Gastrocnemius medialis (tissue), 4 donors: ENCODE results near the gene ERFL. TPM values are rescaled to one million over a fixed set of nuclear protein-coding genes. Genes with fewer than 3 reads are reported as not detected.

Experiments
- ATAC-seq, 2 donors: fragments of 150-250 bp; one replicate each; pipeline ENCODE4 v1.9.1; 2016
- DNase-seq, 2 donors: peaks; one replicate each; pipeline ENCODE4 v3.0.0-alpha.2; 2019
- H3K27ac ChIP-seq, 4 donors: fragments of 200-600 bp; sonication (generic); 1 replicate in 1 of 4; 2 replicates in 3 of 4; pipeline ENCODE4 v1.5.1; 2016 to 2018; ENCODE audit warnings: mild to moderate bottlenecking in 2 of 4, moderate library complexity in 1 of 4
- H3K27me3 ChIP-seq, 3 donors: fragments of 200-600 bp; sonication (generic) in 2 of 3; 1 replicate in 1 of 3; 2 replicates in 2 of 3; pipeline versions ENCODE4 v1.5.1 to v1.6.0; 2016 to 2019; ENCODE audit warnings: mild to moderate bottlenecking in 1 of 3, moderate library complexity in 1 of 3
- H3K36me3 ChIP-seq, 2 donors: fragments of 200-600 bp; sonication (generic) in 1 of 2; one replicate each; pipeline ENCODE4 v1.5.1; 2017 to 2018
- H3K4me1 ChIP-seq, 2 donors: fragments of 200-600 bp; sonication (generic) in 1 of 2; one replicate each; pipeline ENCODE4 v1.5.1; 2016 to 2017; ENCODE audit warnings: mild to moderate bottlenecking in 2 of 2
- H3K4me3 ChIP-seq, 4 donors: fragments of 200-600 bp; sonication (generic) in 3 of 4; 1 replicate in 1 of 4; 2 replicates in 3 of 4; pipeline ENCODE4 v1.5.1; 2016 to 2019; ENCODE audit warnings: mild to moderate bottlenecking in 2 of 4
- H3K9me3 ChIP-seq, 3 donors: fragments of 200-600 bp; sonication (generic) in 2 of 3; 1 replicate in 1 of 3; 2 replicates in 2 of 3; pipeline ENCODE4 v1.5.1; 2016 to 2019
- POLR2A ChIP-seq, 2 donors: fragments of 450-650 bp; IDR thresholded peaks; one replicate each; pipeline ENCODE4 v1.6.1; 2017; ENCODE audit warnings: antibody characterized with exemption in 2 of 2, mild to moderate bottlenecking in 2 of 2, moderate library complexity in 2 of 2
- in situ Hi-C, 4 donors: fragments of 200-750 bp; cut with MboI; loops; one replicate each; pipeline versions ENCODE4 v1.15.0 to v1.8.0; 2017; ENCODE audit warnings: low sequenced_read_pairs in 4 of 4
- intact Hi-C: fragments of 100-400 bp; cut with DNase I; formaldehyde crosslinking; loops from one replicate; pipeline ENCODE4 v1.15.1; 2023; ENCODE audit warnings: low total_unique reads
- total RNA-seq, 4 donors: library from RNA; depleted of rRNA; stranded (reverse); fragments of >200 nt; gene quantifications; one replicate each; pipeline versions ENCODE4 v1.1.0 to v1.2.3, GENCODE V29; 2016
- TF ChIP-seq, protein P1 (sequence below), 5 experiments: fragments of 450-650 bp in 3 of 5; fragments of 200-600 bp in 2 of 5; sonication (generic) in 2 of 5; IDR thresholded peaks in 4 of 5; conservative IDR thresholded peaks in 1 of 5; 1 replicate in 4 of 5; 2 replicates in 1 of 5; pipeline ENCODE4 v1.5.1; 2016 to 2019; ENCODE audit warnings: antibody characterized with exemption in 5 of 5, mild to moderate bottlenecking in 3 of 5, moderate library complexity in 3 of 5

Gene ERFL
- total RNA-seq, 4 donors from 2014 or later, result not detected

DNA sequence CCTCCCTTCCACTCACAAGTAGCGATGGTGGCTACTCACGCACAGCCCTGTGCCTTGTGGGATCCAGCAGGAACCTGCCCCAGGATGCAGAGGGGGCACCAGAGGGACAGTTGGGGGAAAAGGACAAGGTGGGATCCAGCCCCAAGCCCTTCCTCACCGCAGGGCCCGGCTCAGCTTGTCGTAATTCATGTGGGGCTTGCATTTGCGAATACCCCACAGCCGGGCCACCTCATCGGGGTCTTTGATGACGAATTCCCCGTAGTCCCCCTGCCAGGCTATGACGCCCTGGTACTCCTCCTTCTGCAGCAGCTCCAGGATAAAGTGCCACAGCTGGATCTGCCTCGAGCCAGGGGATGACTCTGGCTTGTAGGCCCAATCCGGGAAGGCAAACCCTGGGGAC lies 18.5 kb downstream of the ERFL start:
- Histone ChIP-seq H3K27me3 (peaks cover 24 to 38% (median 34%) of the 10 kb centered on the region in 3 donors), H3K4me1 (no peaks in the 10 kb centered on the region), H3K4me3 (no peak overlapping the region), H3K9me3 (no peaks in the 10 kb centered on the region), H3K36me3 (peaks cover 0 to 16% of the 10 kb centered on the region in 2 donors), H3K27ac (no peak overlapping the region)
- ATAC-seq, result no peak
- TF ChIP-seq, protein P1, sequence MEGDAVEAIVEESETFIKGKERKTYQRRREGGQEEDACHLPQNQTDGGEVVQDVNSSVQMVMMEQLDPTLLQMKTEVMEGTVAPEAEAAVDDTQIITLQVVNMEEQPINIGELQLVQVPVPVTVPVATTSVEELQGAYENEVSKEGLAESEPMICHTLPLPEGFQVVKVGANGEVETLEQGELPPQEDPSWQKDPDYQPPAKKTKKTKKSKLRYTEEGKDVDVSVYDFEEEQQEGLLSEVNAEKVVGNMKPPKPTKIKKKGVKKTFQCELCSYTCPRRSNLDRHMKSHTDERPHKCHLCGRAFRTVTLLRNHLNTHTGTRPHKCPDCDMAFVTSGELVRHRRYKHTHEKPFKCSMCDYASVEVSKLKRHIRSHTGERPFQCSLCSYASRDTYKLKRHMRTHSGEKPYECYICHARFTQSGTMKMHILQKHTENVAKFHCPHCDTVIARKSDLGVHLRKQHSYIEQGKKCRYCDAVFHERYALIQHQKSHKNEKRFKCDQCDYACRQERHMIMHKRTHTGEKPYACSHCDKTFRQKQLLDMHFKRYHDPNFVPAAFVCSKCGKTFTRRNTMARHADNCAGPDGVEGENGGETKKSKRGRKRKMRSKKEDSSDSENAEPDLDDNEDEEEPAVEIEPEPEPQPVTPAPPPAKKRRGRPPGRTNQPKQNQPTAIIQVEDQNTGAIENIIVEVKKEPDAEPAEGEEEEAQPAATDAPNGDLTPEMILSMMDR (IDR thresholded peaks at IDR 0.05 in 4 of 5, conservative IDR thresholded peaks at IDR 0.05 in 1 of 5), result no peak
- no peak for TF ChIP-seq POLR2A (IDR thresholded peaks at IDR 0.05)
- intact Hi-C loops (no loop called here), in situ Hi-C loops (no loop called here)
- DNase-seq, result no peak

DNA sequence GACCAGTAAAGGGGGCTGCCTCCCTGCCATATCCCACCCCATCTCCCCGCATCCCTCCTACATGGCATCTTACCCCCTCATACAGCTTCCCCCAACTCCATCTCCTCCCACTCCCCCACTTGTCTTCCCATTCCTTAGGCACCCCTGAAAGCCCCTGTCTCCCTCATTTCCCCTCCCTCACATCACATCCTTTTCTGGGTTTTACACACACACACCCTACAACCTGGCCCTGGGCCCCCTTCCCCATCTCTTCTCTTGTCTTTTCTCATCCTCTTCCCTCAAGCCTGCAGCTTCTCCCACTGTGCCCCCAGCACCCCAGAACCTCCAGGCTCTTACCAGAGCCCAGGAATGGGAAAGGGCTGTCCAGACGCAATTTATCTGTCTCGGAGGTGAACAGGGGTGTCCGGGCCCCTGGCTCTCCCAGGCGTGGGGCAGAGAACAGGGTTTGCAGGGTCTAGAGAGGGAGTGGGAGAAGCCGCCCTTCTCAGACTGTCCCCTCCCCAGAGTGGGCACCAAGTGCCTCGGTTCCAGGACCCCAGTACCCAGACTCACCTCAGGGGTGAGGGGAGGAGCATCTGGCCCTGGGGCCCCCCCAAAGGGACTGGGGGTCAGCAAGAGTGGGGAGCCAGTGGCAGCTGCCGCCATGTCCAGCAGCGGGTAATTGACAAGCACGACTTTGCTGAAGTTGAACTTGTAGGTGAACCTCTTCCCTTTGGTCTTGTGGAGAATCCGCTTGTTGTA lies 19.4 kb downstream of the ERFL start:
- H3K4me1 ChIP-seq, result no peaks in the 10 kb centered on the region
- in situ Hi-C loops, result no loop called here
- H3K27me3 ChIP-seq, result peaks cover 19 to 34% (median 29%) of the 10 kb centered on the region in 3 donors
- no peak overlapping the region for H3K27ac ChIP-seq
- H3K9me3 ChIP-seq, result no peaks in the 10 kb centered on the region
- intact Hi-C loops, result no loop called here
- H3K4me3 ChIP-seq, result no peak overlapping the region
- TF ChIP-seq POLR2A (IDR thresholded peaks at IDR 0.05), result no peak
- TF ChIP-seq, protein P1 (IDR thresholded peaks at IDR 0.05 in 4 of 5, conservative IDR thresholded peaks at IDR 0.05 in 1 of 5), result no peak
- no peak for DNase-seq
- peaks cover 0 to 24% of the 10 kb centered on the region in 2 donors for H3K36me3 ChIP-seq
- ATAC-seq, result no peak

DNA sequence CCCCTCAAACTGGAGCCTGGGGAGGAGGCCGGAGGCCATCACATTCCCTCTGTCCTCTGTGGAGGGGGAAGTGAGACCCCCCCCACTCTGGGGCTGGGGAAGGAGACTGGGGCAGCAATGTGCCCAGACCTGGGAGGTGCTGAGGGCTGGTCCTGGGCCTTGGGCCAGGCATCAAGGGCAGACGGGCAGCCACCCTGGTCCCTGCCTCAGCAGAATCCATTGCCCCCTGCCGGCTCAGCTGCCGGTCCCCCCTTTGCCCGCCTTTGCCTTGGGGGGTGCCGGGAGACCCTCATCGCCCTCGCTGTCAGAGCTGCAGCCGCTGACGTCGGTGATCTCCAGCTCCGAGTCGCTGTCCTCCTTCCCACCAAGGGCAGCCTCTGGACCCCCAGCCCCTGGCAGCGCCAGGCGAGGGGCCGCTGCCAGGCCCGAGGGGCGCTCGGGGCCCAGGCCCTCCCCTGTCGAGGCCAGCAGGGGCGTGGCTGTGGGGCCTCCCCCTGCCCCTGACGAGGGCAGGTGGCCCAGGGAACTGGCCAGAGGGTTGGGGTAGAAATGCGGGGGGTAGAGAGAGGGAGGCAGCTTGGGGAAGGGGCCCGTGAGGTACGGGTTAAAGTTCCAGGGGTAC lies 20.1 kb downstream of the ERFL start:
- intact Hi-C loops, result no loop called here
- Histone ChIP-seq H3K27me3 (peaks cover 16 to 26% (median 22%) of the 10 kb centered on the region in 3 donors), H3K27ac (no peak overlapping the region), H3K36me3 (peaks cover 0 to 32% of the 10 kb centered on the region in 2 donors), H3K9me3 (no peaks in the 10 kb centered on the region), H3K4me3 (no peak overlapping the region), H3K4me1 (no peaks in the 10 kb centered on the region)
- DNase-seq (no peak), ATAC-seq (no peak)
- TF ChIP-seq POLR2A (IDR thresholded peaks at IDR 0.05), result no peak
- TF ChIP-seq, protein P1 (IDR thresholded peaks at IDR 0.05 in 4 of 5, conservative IDR thresholded peaks at IDR 0.05 in 1 of 5), result no peak
- in situ Hi-C loops, result no loop called here

DNA sequence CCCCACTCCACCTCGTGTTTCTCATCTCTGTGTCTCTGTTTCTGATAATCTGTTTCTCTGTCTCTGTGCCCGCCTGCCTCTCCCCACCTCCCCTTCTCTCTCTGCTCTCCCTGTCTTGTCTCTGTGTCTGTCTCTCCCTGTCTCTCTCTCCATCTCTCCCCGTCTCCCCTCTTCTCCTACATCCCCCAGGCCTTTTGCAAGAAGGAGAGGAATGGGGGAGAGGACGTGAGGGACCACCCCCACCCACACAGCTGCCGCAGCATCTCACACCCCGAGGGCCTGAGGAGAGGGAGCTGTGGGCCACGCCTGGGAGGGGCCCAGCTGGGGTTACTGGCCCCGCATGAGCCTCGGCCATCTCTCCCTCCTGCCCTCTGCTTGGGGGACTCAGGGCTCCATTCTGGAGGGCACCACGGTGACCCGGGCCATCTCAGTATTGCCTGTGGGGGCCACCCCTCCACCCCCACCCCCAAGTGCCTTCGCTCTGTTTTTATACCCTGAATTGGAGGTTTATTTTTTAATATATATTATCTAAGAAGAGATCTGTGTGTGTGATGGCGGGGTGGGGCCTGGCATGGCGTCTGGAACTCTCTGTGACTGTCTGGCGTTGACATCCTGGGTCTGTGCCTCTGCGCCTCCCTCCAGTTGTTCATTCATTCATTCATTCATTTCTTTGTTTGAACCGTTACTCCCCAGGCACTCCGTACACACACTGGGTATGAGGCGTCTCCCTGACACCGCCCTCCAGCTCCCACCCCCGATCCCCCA lies 21.2 kb downstream of the ERFL start:
- no peak for TF ChIP-seq POLR2A (IDR thresholded peaks at IDR 0.05)
- TF ChIP-seq, protein P1 (IDR thresholded peaks at IDR 0.05 in 4 of 5, conservative IDR thresholded peaks at IDR 0.05 in 1 of 5), result no peak
- Histone ChIP-seq H3K9me3 (no peaks in the 10 kb centered on the region), H3K27ac (no peak overlapping the region), H3K4me3 (no peak overlapping the region), H3K36me3 (peaks cover 0 to 42% of the 10 kb centered on the region in 2 donors), H3K4me1 (no peaks in the 10 kb centered on the region), H3K27me3 (peaks cover 11 to 16% (median 13%) of the 10 kb centered on the region in 3 donors)
- ATAC-seq (no peak), DNase-seq (no peak)
- intact Hi-C loops (no loop called here), in situ Hi-C loops (no loop called here)
